Stimulated activated CD4-positive, alpha-beta T cell treated with anti-CD3 and anti-CD28 coated beads, Interleukin-1b, Interleukin-23, amount 100 ng/mL, for 24 hours (primary cell): ENCODE results near the gene UPK3A.
A peak's percentile ranks its signal among the peaks of the same experiment; 100 is the strongest.
"Not testable (repeated sequence)": the region's sequence is repeated elsewhere in the genome, so short reads cannot be mapped to it uniquely, and the experiment has no call there.

Experiments used
- DNase-seq, 4 experiments: peaks; one replicate each; pipeline ENCODE4 v3.0.0-alpha.2; 2020; ENCODE audit warnings: low read depth in 4 of 4, low spot score in 1 of 4

The UPK3A gene

GRCh38 chr22:45328261-45328660 is 43.5 kb downstream of the UPK3A start:
- DNase-seq, result not testable (repeated sequence)

- DNase-seq, result no peak
Measured at GRCh38 chr22:45328822-45329529, 44.2 kb downstream of the UPK3A start.

- DNase-seq, result no peak
Measured at GRCh38 chr22:45329530-45329936, 44.8 kb downstream of the UPK3A start.

GRCh38 chr22:45330548-45330947 is 45.8 kb downstream of the UPK3A start:
- DNase-seq, result no peak

- DNase-seq, result no peak
Measured at GRCh38 chr22:45331486-45331885, 46.7 kb downstream of the UPK3A start.

- DNase-seq, result no peak
Measured at GRCh38 chr22:45332001-45332400, 47.3 kb downstream of the UPK3A start.

GRCh38 chr22:45334068-45334467 is 49.3 kb downstream of the UPK3A start:
- no peak for DNase-seq

- DNase-seq, result no peak
Measured at GRCh38 chr22:45334528-45334927, 49.8 kb downstream of the UPK3A start.

GRCh38 chr22:45335021-45335818 is 50.5 kb downstream of the UPK3A start:
- no peak for DNase-seq

- DNase-seq, result no peak
Measured at GRCh38 chr22:45335854-45336522, 51.2 kb downstream of the UPK3A start.

GRCh38 chr22:45336971-45337431 is 52.3 kb downstream of the UPK3A start:
- no peak for DNase-seq

- no peak for DNase-seq
Measured at GRCh38 chr22:45337536-45337935, 52.8 kb downstream of the UPK3A start.

GRCh38 chr22:45338795-45339194 is 54.0 kb downstream of the UPK3A start:
- no peak for DNase-seq

GRCh38 chr22:45340323-45340722 is 55.6 kb downstream of the UPK3A start:
- no peak for DNase-seq

- DNase-seq, result peak in 2 of 4 experiments; percentile 25 to 30
Measured at GRCh38 chr22:45341498-45341897, 56.7 kb downstream of the UPK3A start.

- DNase-seq, result no peak
Measured at GRCh38 chr22:45343143-45343542, 58.4 kb downstream of the UPK3A start.

GRCh38 chr22:45344334-45344733 is 59.6 kb downstream of the UPK3A start:
- no peak for DNase-seq
